ENCODE measurements around the gene TAF11L11. TPM values are rescaled to one million over a fixed set of nuclear protein-coding genes. Genes with fewer than 3 reads are reported as not detected.
"Not testable (repeated sequence)": the region's sequence is repeated elsewhere in the genome, so short reads cannot be mapped to it uniquely, and the experiment has no call there.

TAF11L11 gene
- total RNA-seq, 1 donor from 2014 or later, result not detected

DNA sequence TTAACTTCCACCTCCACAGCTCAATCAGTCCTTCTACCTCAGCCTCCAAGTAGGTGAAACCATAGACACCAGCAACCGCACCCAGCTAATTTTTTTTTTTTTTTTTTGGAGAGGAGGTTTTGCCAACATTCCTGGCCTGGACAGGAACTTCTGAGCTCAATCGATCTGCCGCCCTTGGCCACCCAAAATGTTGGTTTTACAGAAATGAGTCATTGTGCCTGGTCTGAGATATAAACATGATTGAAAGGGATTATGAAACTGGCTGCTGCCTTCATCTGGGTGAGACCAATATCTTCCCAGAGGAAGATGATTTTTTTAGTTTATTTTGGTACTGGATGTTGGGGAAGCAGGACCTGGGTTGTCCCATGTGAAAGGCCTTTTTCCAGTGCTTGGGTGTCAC lies 15.4 kb downstream of the TAF11L11 start:
- H3K4me1 Mint-ChIP-seq, result no peaks in the 10 kb centered on the region
- no peak overlapping the region for H3K27ac Mint-ChIP-seq (ENCODE audit: unreplicated experiment)
- no peak overlapping the region for H3K4me3 Mint-ChIP-seq
- H3K9me3 Mint-ChIP-seq, result peaks cover 12% of the 10 kb centered on the region
- no peaks in the 10 kb centered on the region for H3K36me3 Mint-ChIP-seq (ENCODE audit: low read depth)
- no peak for TF ChIP-seq CTCF (conservative IDR thresholded peaks at IDR 0.05)
- H3K27me3 Mint-ChIP-seq (ENCODE audit: low read depth), result no peaks in the 10 kb centered on the region
- DNase-seq (ENCODE audit: low read depth, low spot score), result no peak

DNA sequence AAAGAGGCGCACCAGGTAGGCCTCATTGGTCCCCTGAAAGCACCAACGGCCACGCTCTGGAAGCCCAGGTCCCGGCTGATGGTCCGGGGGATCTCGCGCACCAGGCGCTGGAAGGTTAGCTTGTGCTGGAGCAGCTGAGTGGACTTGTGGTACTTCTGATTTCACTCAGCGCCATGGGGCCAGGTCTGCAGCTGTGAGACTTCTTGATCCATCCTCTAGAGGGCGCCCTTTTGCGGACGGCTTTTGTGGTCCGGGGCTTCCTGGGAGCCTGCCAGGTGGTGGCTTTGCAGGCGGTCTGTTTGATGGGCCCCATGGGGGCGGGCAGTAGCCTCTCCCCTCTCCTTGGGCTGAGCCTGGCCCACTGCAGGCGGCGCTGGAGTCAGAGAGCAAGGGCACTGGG lies 16.6 kb downstream of the TAF11L11 start:
- H3K36me3 Mint-ChIP-seq (ENCODE audit: low read depth), result no peaks in the 10 kb centered on the region
- no peaks in the 10 kb centered on the region for H3K4me1 Mint-ChIP-seq
- no peak overlapping the region for H3K27ac Mint-ChIP-seq (ENCODE audit: unreplicated experiment)
- DNase-seq (ENCODE audit: low read depth, low spot score), result no peak
- peak; percentile 32 for TF ChIP-seq CTCF (conservative IDR thresholded peaks at IDR 0.05)
- H3K4me3 Mint-ChIP-seq, result no peak overlapping the region
- H3K9me3 Mint-ChIP-seq, result peaks cover 10% of the 10 kb centered on the region
- no peaks in the 10 kb centered on the region for H3K27me3 Mint-ChIP-seq (ENCODE audit: low read depth)

DNA sequence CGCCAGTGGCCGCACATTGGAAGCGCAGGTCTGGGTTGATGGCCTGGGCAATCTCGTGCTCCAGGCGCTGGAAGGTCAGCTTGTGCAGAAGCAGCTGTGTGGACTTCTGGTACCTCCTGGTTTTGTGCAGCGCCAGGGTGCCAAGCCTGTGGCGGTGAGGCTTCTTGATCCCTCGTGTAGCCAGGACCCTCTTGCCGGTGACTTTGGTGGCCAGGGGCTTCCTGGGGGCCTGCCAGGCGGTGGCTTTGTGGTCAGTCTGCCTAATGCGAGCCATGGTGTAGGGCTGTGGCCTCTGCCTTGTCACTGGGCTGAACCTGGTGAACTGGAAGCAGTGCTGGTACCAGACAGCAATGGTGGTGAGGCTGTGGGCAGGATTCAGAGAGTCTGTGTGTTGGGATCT lies 21.7 kb downstream of the TAF11L11 start:
- no peak overlapping the region for H3K27ac Mint-ChIP-seq (ENCODE audit: unreplicated experiment)
- H3K9me3 Mint-ChIP-seq, result peaks cover 4% of the 10 kb centered on the region
- TF ChIP-seq CTCF (conservative IDR thresholded peaks at IDR 0.05), result no peak
- H3K27me3 Mint-ChIP-seq (ENCODE audit: low read depth), result no peaks in the 10 kb centered on the region
- no peak overlapping the region for H3K4me3 Mint-ChIP-seq
- no peaks in the 10 kb centered on the region for H3K36me3 Mint-ChIP-seq (ENCODE audit: low read depth)
- H3K4me1 Mint-ChIP-seq, result no peaks in the 10 kb centered on the region
- DNase-seq (ENCODE audit: low read depth, low spot score), result no peak

DNA sequence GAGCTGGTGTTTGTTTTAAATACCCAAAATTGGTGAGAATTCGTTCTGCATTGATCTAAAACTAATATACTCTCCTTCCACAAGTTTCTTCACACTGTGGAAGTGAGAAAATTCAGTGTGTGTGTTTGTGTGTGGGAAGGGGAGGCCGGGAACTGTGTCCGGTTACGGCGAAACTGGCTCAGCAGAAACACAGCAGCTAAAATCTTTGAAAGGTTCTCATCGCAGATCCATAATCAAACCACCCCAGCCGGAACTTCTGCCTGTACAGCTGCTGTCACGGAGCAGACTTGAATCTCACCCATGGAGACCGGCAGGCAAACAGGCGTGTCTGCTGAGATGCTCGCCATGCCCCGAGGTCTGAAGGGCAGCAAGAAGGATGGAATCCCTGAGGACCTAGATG lies 27.8 kb downstream of the TAF11L11 start, which contains the start of gene TAF11L13:
Gene TAF11L13 (plus strand): TSS at position 301 of the 400 bp plus-strand sequence.
- not testable (repeated sequence) for H3K4me3 Mint-ChIP-seq; H3K36me3 Mint-ChIP-seq (ENCODE audit: low read depth); H3K27ac Mint-ChIP-seq (ENCODE audit: unreplicated experiment); DNase-seq (ENCODE audit: low read depth, low spot score); H3K9me3 Mint-ChIP-seq; H3K27me3 Mint-ChIP-seq (ENCODE audit: low read depth); H3K4me1 Mint-ChIP-seq

GRCh38 chr5:17634160-17634559 lies 30.2 kb downstream of the TAF11L11 start, which contains the start of gene TAF11L14:
Gene TAF11L14 (plus strand): TSS chr5:17634460.
- Mint-ChIP-seq H3K9me3 (peaks cover 5% of the 10 kb centered on the region), H3K4me1 (no peaks in the 10 kb centered on the region), H3K27ac (ENCODE audit: unreplicated experiment) (no peak within 1 kb of the TSS), H3K4me3 (no peak within 1 kb of the TSS), H3K27me3 (ENCODE audit: low read depth) (no peaks in the 10 kb centered on the region), H3K36me3 (ENCODE audit: low read depth) (no peaks in the 10 kb centered on the region)
- no peak for TF ChIP-seq CTCF (conservative IDR thresholded peaks at IDR 0.05)
- DNase-seq (ENCODE audit: low read depth, low spot score), result no peak

DNA sequence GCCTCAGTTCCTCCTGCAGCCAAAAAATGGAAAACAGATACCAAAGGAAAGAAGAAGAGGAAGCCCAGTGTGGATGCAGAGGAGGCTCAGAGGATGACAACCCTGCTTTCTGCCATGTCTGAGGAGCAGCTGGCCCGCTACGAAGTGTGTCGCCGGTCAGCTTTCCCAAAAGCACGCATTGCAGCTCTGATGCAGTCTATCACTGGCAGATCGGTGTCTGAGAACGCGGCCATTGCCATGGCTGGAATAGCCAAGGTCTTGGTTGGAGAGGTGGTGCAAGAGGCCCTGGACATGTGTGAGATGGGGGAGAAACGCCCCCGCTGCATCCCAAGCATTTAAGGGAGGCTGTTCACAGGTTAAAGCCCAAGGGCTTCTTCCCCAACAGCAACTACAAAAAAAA lies 45.2 kb downstream of the TAF11L11 start:
- not testable (repeated sequence) for H3K4me3 Mint-ChIP-seq; H3K4me1 Mint-ChIP-seq; H3K27me3 Mint-ChIP-seq (ENCODE audit: low read depth); H3K9me3 Mint-ChIP-seq; H3K36me3 Mint-ChIP-seq (ENCODE audit: low read depth); H3K27ac Mint-ChIP-seq (ENCODE audit: unreplicated experiment); DNase-seq (ENCODE audit: low read depth, low spot score)

- not testable (repeated sequence) for H3K27ac Mint-ChIP-seq (ENCODE audit: unreplicated experiment); H3K27me3 Mint-ChIP-seq (ENCODE audit: low read depth); DNase-seq (ENCODE audit: low read depth, low spot score); H3K36me3 Mint-ChIP-seq (ENCODE audit: low read depth); H3K4me1 Mint-ChIP-seq; H3K4me3 Mint-ChIP-seq
- peaks cover 11% of the 10 kb centered on the region for H3K9me3 Mint-ChIP-seq
Observed at GRCh38 chr5:17655201-17655759, 51.3 kb downstream of the TAF11L11 start.

Other genes starting within 250 kb of the TAF11L11 start
- not detected in 2 replicates for gene TAF11L2, start 106.0 kb upstream of the TAF11L11 start, total RNA-seq
- not detected in 2 replicates for gene TAF11L3, start 85.8 kb upstream of the TAF11L11 start, total RNA-seq
- gene TAF11L4, start 82.4 kb upstream of the TAF11L11 start, total RNA-seq, result not detected in 2 replicates
- not detected in 2 replicates for gene TAF11L5, start 78.9 kb upstream of the TAF11L11 start, total RNA-seq
- not detected in 2 replicates for gene TAF11L6, start 75.5 kb upstream of the TAF11L11 start, total RNA-seq
- gene TAF11L7, start 18.4 kb upstream of the TAF11L11 start, total RNA-seq, result not detected in 2 replicates
- not detected in 2 replicates for gene TAF11L8, start 13.2 kb upstream of the TAF11L11 start, total RNA-seq
- gene TAF11L9, start 9.8 kb upstream of the TAF11L11 start, total RNA-seq, result not detected in 2 replicates
- not detected in 2 replicates for gene TAF11L10, start 6.4 kb upstream of the TAF11L11 start, total RNA-seq
- not detected in 2 replicates for gene TAF11L12, start 6.2 kb downstream of the TAF11L11 start, total RNA-seq
- gene TAF11L13, start 27.9 kb downstream of the TAF11L11 start, total RNA-seq, result not detected in 2 replicates
- not detected in 2 replicates for gene TAF11L14, start 30.3 kb downstream of the TAF11L11 start, total RNA-seq

All from neural crest cell (in vitro differentiated cells).